Stimulated activated CD4-positive, alpha-beta T cell treated with anti-CD3 and anti-CD28 coated beads, Interleukin-4, amount 100 ng/mL, for 4 hours (primary cell): ENCODE results near the gene CHST2.
A peak's percentile ranks its signal among the peaks of the same experiment; 100 is the strongest.
"Not testable (repeated sequence)": the region's sequence is repeated elsewhere in the genome, so short reads cannot be mapped to it uniquely, and the experiment has no call there.

ENCODE experiments used
- DNase-seq, 2 experiments: peaks; one replicate each; pipeline ENCODE4 v3.0.0-alpha.2; 2020

CHST2 gene, protein sequence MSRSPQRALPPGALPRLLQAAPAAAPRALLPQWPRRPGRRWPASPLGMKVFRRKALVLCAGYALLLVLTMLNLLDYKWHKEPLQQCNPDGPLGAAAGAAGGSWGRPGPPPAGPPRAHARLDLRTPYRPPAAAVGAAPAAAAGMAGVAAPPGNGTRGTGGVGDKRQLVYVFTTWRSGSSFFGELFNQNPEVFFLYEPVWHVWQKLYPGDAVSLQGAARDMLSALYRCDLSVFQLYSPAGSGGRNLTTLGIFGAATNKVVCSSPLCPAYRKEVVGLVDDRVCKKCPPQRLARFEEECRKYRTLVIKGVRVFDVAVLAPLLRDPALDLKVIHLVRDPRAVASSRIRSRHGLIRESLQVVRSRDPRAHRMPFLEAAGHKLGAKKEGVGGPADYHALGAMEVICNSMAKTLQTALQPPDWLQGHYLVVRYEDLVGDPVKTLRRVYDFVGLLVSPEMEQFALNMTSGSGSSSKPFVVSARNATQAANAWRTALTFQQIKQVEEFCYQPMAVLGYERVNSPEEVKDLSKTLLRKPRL

DNA sequence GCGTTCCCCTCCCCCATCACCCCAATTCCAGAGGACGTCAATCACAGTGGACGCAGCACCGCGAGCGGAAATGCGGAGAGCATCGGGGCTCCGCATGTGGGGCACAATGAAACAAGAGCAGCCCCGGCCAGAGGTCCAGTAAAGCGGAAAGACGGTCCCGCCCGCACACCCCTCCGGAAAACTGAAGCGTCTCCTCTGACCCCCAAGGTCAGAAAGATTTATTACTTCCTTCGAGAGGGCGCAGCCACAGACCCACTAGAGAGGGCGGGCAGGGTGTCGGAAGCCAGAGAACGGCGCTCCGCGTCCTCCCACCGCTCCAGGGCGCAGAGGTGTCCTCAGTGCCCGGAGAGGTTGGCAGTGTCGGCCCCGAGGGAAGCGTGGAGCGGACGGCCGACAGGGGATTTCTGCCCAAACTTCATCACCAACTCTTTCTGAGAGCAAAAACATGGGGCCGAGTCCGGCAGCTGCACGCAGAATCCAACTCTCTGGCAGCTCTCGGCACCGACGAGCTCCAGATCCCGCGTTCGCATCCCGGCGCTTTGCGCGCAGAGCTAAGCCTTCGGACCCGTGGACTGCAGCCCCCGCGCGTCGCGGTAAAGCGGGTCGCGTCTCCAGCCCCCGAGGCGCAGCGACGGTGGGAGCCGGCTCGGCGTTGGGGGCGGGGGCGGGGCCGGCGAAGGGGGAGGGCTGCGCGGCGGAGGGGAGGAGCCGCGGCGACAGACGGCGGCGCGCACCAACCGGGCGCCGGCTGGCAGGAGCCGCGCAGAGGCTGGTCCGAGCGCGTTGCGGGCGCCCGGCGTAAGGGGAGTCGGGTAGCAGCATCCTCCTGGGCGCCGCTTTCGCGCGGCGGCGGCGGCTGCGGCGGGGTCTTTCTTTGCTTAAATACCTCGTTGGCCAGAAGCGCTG, at the start of gene CHST2:
Gene CHST2, plus strand, starts transcription at position 763 of the 906 bp plus-strand sequence. CDS start 1,046 bp downstream, outside the sequence.
- peak; percentile 66 to 72 for DNase-seq

DNA sequence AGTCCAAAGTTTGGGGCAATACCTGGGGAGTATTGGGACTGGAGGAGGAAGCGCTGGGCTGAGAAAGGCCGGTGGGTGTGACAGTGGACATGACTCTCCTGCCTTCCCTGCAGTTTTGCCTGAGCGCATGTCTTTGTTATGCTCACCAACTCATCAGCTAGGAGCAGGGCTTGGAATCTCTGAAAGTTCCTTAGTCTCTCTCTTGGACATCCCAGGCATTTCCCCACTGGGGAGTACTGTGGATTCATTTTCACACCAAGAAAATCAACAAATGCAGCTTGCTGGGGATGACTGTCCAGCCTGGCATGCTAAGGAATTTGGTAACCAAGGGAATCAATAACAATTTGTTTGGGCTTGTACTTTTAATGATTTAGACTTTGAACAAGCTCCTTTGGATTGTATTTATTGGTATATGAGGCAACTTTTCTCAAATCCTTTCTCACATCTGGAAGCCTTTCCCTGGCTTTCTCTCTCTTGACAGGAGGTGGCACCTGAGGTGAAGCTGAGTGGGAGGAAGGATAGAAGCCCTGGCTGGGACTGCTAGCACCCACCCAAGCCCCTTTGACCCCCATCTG, 48.5 kb upstream of the CHST2 start:
- no peak for DNase-seq

DNA sequence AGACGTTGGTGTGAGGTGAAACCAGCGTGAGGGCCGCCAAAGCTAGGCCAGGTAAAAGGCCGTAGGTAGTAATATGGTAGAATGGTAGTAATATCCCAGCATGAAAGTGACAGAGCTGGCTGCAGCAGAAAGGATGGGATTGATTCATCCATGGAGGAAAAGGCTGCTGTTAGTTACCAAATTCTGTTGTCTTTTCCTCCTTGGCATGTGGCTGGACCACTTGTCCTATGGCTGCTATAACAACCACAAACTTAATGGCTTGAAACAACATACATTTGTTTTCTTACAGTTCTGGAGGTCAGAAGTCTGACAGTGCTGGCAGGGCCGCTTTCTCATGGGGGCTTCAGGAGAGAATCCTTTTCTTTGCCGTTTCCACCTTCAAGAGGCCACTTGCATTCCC, 47.8 kb upstream of the CHST2 start:
- DNase-seq, result no peak

DNA sequence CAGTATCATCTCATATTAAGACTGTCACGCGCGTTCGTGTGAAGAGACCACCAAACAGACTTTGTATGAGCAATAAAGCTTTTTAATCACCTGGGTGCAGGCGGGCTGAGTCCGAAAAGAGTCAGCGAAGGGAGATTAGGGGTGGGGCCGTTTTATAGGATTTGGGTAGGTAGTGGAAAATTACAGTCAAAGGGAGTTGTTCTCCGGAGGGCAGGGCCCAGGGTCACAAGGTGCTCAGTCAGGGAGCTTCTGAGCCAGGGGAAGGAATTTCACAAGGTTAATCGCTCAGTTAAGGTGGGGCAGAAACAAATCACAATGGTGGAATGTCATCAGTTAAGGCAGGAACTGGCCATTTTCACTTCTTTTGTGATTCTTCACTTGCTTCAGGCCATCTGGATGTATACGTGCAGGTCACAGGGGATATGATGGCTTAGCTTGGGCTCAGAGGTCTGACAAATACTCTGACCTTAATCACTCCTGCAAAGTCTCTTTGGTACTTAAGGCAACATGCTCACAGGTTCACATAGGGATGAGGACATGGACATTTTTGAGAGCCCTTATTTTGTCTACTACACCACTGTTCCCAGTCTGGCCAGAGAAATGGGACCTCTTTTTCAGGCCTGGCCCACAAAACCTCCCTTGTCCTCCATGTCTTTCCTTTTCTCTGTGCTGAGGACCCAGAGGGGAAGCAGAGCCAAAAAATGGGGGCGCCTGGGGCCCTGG, 47.1 kb upstream of the CHST2 start:
- not testable (repeated sequence) for DNase-seq

DNA sequence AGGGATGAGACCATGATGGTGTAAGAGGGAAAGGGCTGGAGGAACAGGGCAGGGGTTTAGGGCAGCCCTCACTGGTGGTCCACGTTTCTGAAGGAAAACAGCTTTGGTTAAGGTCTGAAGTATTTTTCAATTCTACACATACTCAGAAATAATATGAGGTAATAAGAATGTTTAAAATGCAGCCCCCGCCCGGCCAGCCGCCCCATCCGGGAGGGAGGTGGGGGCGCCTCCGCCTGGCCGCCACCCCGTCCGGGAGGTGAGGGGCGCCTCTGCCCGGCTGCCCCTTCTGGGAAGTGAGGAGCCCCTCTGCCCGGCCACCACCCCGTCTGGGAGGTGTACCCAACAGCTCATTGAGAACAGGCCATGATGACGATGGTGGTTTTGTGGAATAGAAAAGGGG, 46.0 kb upstream of the CHST2 start:
- DNase-seq, result not testable (repeated sequence)

DNA sequence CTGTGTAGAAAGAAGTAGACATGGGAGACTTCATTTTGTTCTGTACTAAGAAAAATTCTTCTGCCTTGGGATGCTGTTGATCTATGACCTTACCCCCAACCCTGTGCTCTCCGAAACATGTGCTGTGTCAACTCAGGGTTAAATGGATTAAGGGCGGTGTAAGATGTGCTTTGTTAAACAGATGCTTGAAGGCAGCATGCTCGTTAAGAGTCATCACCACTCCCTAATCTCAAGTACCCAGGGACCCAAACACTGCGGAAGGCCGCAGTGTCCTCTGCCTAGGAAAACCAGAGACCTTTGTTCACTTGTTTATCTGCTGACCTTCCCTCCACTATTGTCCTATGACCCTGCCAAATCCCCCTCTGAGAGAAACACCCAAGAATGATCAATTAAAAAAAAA, 45.6 kb upstream of the CHST2 start:
- not testable (repeated sequence) for DNase-seq

DNA sequence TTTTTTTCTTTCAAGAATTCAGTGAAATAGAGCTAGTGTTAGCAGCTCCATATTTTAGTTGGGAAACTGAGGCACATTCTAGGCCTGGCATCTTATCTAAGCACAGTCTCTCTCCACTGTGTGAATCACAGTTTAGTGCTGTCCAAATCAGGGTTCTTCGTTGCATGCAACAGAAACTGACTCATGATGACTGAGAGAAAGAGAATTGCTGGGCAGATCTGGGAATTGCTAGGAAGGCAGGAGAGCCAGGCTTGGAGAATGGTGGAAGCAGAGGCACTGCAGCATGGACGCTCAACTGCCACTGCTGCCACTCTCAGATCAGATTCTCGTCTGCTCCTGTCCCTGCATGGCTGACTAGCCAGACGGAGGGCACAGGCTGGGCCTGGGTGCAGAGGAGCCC, 40.7 kb upstream of the CHST2 start:
- DNase-seq, result no peak

DNA sequence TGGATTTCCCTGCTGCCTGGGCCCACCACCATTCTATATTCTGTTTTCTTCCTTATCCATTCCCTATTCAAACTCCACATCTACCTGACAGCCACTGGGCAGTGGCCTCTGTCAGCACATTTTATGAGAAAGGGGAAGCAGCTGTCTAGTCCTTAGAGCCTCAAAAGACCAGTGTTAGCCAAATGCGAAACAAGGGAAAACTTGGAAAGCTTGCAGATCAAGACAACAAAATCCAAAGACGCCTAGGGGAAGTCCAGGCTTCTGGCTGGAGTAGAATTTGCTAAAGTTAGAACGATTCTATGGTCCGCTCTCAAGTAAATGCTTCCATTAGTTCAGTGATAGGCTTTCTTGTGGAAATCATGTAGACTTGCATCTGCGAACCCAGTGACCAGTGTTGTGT, 39.4 kb upstream of the CHST2 start:
- DNase-seq, result no peak

DNA sequence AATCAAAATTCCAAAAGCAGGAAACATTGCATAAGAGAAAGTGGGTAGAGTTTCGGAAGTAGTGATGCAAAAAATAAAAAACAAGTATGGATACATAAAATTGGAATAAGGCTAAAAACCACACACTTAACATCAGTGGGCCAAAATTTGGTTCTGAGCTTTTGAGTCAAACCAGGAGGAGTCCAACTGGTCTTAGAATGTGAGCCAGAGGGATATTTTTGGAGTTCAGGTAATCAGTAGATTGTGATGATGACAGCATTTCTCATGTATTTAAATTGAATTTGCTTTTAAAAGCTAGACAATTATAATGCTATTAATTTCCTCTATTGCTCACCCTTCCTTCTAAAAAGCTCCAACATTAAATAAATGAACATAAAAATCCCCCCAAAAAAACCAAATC, 38.2 kb upstream of the CHST2 start:
- no peak for DNase-seq

DNA sequence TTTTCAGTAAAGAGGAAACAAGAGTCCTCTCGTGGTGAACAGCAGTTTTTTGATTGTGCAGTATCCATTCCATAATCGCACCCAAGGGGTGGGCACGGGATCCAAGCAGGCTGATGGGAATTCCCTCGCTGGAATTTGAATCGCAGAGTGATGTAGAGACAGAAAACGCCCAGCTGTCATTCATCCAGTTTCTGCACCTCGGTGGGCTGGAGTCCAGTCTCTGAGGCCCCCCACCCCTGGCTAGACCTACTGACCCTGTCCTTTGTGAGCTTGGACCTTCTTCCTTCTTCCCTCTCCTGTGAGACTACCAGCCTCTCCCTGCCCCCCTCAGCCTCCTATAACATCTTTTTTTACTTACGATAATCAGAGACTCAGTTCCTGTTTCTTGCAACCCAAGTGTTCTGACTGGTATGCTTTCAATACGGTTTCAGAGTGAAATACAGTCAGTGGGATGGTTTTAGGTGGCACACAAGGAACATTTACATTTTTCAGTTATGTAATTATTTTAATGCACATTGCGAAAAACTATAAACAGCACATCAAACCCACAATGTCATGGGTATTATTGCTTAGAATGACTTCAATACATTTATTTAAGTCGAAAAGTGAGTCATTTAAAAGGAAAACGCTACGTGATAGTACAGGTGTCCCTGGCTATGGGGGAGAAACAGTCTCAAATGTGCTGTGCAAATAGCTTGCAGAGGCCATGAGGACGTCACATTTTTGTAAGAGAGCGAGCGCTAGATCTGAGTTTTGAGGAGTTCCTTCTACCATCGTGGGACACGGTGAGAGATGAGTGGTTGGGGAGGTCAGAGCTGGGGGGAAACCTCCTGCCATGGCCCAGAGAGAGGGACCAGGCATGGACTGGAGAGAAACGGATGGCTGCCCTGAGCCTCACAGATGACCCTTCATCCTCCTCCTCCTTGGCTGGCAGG, 37.5 kb upstream of the CHST2 start:
- no peak for DNase-seq

DNA sequence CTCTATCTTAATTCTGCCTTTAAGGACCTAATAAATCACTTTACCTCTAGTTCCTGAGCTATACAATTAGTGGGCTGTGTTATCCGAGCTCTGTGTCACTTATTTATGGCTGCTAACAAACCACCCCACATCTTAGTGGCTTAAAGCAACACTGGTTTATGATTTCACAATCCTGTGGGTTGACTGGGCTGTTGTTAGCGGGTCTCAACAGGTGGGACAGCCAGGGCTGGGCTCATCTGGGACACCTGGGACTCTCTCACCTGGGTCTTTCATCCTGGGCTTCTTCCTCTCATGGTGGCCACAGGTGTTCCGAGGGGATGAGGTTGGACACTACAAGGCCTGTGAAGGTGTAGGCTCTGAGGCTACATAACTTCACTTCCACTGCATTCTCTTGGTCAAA, 35.8 kb upstream of the CHST2 start:
- DNase-seq, result no peak

DNA sequence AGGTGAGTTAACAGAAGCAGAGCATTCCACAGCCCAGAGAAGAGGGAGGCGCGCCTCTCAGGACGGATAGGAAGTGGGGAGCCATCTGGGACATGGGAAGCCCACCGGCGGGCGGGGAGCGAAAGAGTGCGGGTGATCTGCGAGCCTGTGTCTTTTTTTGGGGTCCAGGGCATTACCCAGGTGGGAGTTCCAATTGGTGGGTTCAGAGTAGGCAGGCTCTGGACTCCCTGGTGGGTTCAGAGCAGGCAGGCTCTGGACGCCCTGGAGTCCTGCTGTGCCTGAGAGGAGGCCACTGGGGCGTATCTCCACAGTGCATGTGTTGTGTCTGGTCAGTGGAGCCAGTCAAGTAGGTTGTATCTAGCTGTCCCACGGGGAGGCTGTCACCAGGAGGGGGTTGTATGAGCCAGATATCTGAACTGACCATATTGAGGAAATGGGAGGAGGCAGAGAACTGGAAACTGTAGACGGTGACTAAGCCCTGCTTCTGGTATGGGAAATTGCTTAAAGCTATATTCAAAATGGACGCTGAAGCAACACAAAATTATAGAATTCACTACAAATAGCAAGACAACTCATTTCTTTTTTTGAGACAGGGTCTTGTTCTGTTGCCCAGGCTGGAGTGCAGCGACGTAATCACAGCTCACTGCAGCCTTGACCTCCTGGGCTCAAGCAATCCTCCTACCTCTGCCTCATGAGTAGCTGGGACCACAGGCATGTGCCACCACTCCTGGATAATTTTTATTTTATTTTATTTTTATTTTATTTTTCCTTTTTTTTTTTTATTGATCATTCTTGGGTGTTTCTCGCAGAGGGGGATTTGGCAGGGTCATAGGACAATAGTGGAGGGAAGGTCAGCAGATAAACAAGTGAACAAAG, 34.5 kb upstream of the CHST2 start:
- no peak for DNase-seq

DNA sequence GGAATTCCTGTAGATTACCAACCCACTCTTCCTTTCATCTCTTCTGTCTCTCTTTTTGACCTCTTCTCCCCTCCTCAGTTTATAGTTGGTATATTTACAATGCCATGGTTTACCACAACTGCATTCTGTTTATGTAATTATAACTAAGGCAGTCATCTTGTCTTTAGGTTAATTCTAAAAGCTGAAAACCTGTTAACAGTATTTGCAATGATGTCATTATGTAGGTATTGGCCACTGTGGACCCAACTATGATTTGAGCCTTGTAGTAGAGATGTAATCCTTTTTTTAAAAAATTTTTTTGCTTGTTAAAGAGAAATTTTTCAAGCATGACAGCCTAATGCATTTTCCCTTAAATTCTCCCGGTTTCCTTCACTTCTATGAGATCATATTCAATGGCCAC, 30.7 kb upstream of the CHST2 start:
- no peak for DNase-seq

DNA sequence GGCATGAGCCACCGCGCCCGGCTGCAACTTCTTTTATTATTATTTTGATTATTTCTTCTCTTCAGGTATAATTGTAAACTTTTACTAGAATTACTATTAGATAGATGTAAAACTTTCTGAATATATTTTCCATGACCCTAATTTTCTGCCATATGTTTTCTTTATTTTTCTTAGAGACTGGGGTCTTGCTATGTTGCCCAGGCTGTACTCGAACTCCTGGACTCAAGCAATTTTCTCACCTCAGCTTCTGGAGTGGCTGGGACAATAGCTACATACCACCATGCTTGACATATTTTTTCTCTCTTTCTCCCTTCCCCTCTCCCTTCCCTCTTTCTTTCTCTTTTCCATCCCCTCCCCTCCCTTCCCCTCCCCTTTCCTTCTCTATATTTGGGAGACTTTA, 29.6 kb upstream of the CHST2 start:
- DNase-seq, result no peak

DNA sequence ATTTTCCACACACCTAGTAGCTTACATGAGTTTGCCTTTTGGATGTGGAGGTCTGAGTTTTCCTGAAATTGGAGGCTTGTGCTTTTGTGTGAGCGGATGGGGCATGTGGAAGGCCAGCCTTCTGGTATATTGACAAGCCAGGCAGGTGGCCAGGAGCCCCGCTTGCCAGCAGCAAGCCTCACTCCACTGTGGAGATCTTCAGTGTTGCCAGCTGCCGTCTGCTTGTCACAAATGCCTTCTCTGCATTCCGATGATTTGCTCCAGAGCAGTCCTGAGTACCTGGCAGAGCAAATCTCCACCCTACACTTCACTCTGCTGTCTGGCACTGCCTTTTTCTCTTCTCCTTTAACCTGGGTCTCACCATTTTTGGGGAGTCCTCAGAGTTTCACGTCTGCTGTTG, 29.1 kb upstream of the CHST2 start:
- no peak for DNase-seq

DNA sequence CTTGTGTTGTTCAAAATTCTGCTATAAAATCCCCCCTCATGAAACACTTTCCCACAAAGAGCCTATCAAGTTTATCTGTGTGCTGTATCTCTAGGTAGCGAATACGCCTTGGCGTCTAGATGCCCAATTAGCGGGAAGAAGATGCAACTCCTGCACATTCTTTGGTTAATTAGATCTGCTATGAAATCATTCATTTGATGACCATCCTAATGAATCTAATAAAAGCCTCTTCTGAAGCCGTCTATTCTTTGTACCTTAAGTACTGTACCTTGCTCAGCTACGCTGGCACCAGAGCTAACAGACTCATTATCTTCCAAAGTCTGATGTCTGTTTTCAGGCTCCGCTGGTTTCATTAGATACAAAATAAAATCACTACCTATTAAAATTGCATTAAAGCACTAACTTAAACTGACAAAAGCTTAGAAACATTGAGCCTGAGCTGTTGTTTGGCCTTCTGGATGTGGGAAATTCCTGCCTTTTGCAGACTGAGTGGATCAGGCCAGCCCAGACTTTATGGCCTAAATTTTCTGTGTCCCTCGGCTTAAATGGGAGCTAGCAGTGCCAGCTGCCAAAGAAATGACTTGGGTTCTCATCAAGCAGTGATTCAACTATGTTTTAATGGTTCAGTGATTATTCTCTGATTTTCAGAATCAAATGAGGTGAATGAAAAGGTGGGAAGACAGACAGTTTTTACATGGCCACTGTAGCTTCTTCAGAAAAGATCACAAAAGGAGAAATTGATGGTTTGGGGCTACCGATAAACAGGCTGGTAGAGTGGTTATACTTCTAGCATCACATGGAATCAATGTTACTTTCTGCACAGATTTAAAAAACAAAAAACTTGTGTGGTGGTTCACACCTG, 28.4 kb upstream of the CHST2 start:
- no peak for DNase-seq

DNA sequence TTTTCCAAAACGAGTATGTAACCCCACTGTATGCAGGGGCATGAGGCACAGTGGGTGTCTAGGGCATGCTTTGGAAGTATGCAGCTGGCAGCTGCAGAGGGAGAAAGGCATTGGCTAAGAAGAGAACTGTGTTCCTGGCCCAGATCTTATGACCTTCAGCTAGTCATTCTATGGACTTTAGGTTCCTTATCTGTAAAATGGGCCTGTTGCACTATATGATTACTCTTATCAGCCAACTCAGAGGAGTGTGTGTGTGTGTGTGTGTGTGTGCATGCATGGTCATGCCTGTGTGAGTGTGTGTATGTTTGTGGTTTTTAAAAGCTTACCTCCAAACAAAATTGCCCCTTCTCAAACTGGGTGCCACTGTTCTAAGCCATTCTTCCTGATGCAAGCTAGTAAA, 27.4 kb upstream of the CHST2 start:
- no peak for DNase-seq

DNA sequence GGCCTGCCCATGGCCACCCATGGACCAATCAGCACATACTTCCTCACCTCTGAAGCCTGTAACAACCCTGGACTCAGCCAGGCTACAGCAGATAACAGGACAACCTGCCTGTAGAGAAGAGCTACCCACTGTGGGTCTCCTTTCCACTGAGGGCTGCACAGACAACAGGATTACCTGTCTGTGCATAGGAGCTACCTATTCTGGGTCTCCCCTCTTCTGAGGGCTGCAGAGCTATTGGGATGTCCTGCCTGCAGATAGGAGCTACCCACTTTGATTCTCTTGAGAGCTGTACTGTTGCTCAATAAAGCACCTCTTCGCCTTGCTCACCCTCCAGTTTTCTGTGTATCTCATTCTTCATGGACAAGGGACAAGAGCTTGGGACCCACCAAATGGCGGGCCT, 23.8 kb upstream of the CHST2 start:
- DNase-seq, result no peak

DNA sequence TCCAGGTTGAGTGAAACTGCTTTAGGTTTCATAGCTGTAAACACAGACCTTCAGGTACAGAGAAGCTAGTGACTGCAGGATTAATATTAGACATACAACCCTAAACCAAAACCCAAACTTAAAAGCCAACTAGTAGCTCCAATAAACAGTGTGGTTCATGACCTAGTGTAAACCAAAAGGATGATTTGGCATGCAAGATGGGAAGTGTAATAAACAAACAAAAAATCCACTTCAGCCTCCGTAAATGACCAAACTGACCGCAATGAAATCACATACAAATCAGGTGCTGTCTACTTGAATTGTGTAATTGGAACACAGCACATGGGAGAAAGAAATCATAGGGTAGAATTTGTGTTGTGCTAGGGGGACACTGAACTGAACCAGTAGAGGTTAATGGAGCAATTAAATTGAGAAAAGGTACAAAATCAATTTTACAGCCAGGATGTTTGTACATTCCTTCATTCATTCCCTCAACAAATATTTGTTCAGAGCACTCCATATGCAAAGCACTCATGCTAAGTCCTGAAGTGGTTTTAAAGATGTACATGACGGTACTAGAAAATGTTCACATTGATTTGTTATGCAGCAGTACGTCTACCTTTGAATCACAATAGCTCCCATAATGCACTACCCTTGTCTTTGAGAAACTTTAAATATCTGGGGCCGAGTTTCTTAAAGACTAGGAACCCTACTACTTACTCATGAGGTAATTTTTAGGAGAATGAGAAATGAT, 21.4 kb upstream of the CHST2 start:
- DNase-seq, result no peak
